ENCODE data around the gene COQ9. TPM values are rescaled to one million over a fixed set of nuclear protein-coding genes. Genes with fewer than 3 reads are reported as not detected.

Gene COQ9
- total RNA-seq, 1 experiment from 2014 or later = 62.7 TPM

GRCh38 chr16:57477531-57478202, 30.4 kb downstream of the COQ9 start:
- 0 out of 2 replicates have a peak overlapping the region, but pooled peaks have one; percentile 14 for H3K27ac ChIP-seq (ENCODE audit: low read depth, low read length)
- peaks cover 0 to 6% of the 10 kb centered on the region in 2 experiments; a peak in 1 of 4 replicates for H3K36me3 ChIP-seq (ENCODE audit: control insufficient read depth in 1 of 2, insufficient read depth in 2 of 2, low read length in 2 of 2)
- peaks cover 19 to 31% of the 10 kb centered on the region in 2 experiments; a peak in 3 of 4 replicates for H3K4me1 ChIP-seq (ENCODE audit: control insufficient read depth in 1 of 2, insufficient read depth in 2 of 2, low read length in 2 of 2)
- no peaks in the 10 kb centered on the region for H3K9me2 ChIP-seq (ENCODE audit: insufficient read depth)
- no peak for DNase-seq (ENCODE audit: low read depth, low spot score)
- no peak overlapping the region for H3K4me3 ChIP-seq (replicated peaks in 1 of 2; ENCODE audit: low read depth in 1 of 2, low read length in 2 of 2)
- no peak for TF ChIP-seq CEBPB (IDR thresholded peaks at IDR 0.05; ENCODE audit: low read depth)
- H3K27me3 ChIP-seq (ENCODE audit: insufficient read depth, low read length) = no peaks in the 10 kb centered on the region
- CTCF ChIA-PET = no interaction called here
- H4K20me1 ChIP-seq (ENCODE audit: insufficient read depth) = no peaks in the 10 kb centered on the region
- H3K9ac ChIP-seq (ENCODE audit: low read length) = no peak overlapping the region
- no peak overlapping the region for H2AFZ ChIP-seq (ENCODE audit: low read depth, low read length, poor library complexity, severe bottlenecking)
- no peak for ATAC-seq
- POLR2A ChIA-PET = no interaction called here
- H3K9me3 ChIP-seq (ENCODE audit: control insufficient read depth in 1 of 2, insufficient read depth in 1 of 2, low read depth in 1 of 2, low read length in 2 of 2) = no peaks in the 10 kb centered on the region
- H3K79me2 ChIP-seq (ENCODE audit: insufficient read depth, low read length) = no peaks in the 10 kb centered on the region
- no peak overlapping the region for H3K4me2 ChIP-seq (ENCODE audit: low read length)
- no TSS peak for BruUV-seq (replicated peaks)
- RAD21 ChIA-PET (ENCODE audit: low non-redundant PET in 1 of 2, low total read pairs in 2 of 2, uncharacterized antibody in 2 of 2, unreplicated experiment in 2 of 2) = no interaction called here
- intact Hi-C loops (cut with micrococcal nuclease) = no loop called here

- H3K9ac ChIP-seq (ENCODE audit: low read length) = no peak overlapping the region
- no TSS peak for BruUV-seq (replicated peaks)
Measured at GRCh38 chr16:57478396-57479204, 31.3 kb downstream of the COQ9 start.

More at GRCh38 chr16:57478396-57479204, 31.3 kb downstream of the COQ9 start:
- ChIA-PET CTCF (no interaction called here), RAD21 (ENCODE audit: low non-redundant PET in 1 of 2, low total read pairs in 2 of 2, uncharacterized antibody in 2 of 2, unreplicated experiment in 2 of 2) (no interaction called here), POLR2A (no interaction called here)
- Histone ChIP-seq H3K4me3 (replicated peaks in 1 of 2; ENCODE audit: low read depth in 1 of 2, low read length in 2 of 2) (no peak overlapping the region), H4K20me1 (ENCODE audit: insufficient read depth) (no peaks in the 10 kb centered on the region), H3K36me3 (ENCODE audit: control insufficient read depth in 1 of 2, insufficient read depth in 2 of 2, low read length in 2 of 2) (peaks cover 0 to 4% of the 10 kb centered on the region in 2 experiments; a peak in 1 of 4 replicates), H3K9me3 (ENCODE audit: control insufficient read depth in 1 of 2, insufficient read depth in 1 of 2, low read depth in 1 of 2, low read length in 2 of 2) (no peaks in the 10 kb centered on the region), H3K79me2 (ENCODE audit: insufficient read depth, low read length) (no peaks in the 10 kb centered on the region), H3K9me2 (ENCODE audit: insufficient read depth) (no peaks in the 10 kb centered on the region), H3K4me1 (ENCODE audit: control insufficient read depth in 1 of 2, insufficient read depth in 2 of 2, low read length in 2 of 2) (peaks cover 19 to 31% of the 10 kb centered on the region in 2 experiments; a peak in 3 of 4 replicates), H3K27ac (ENCODE audit: low read depth, low read length) (no peak overlapping the region), H3K4me2 (ENCODE audit: low read length) (no peak overlapping the region), H3K27me3 (ENCODE audit: insufficient read depth, low read length) (no peaks in the 10 kb centered on the region), H2AFZ (ENCODE audit: low read depth, low read length, poor library complexity, severe bottlenecking) (no peak overlapping the region)
- TF ChIP-seq YY1 (IDR thresholded peaks at IDR 0.05; ENCODE audit: extremely low read depth, insufficient replicate concordance, low read depth, low read length) = no peak
- no peak for TF ChIP-seq MAX (IDR thresholded peaks at IDR 0.05)
- no peak for TF ChIP-seq ATF3 (IDR thresholded peaks at IDR 0.05)
- TF ChIP-seq POLR2A (IDR thresholded peaks at IDR 0.05; ENCODE audit: borderline replicate concordance, extremely low read depth, insufficient read depth, insufficient read length) = no peak
- no peak for TF ChIP-seq SRF (IDR thresholded peaks at IDR 0.05; ENCODE audit: low read depth)
- TF ChIP-seq RAD21 (IDR thresholded peaks at IDR 0.05; ENCODE audit: low read depth) = no peak
- no peak for TF ChIP-seq SIN3A (IDR thresholded peaks at IDR 0.05; ENCODE audit: low read depth)
- TF ChIP-seq EGR1 (IDR thresholded peaks at IDR 0.05; ENCODE audit: low read depth) = no peak
- no peak for TF ChIP-seq EZH2 (IDR thresholded peaks at IDR 0.05)
- no peak for TF ChIP-seq POLR2AphosphoS5 (IDR thresholded peaks at IDR 0.05; ENCODE audit: low read depth, low read length)
- no peak for TF ChIP-seq ZNF274 (IDR thresholded peaks at IDR 0.05; ENCODE audit: low read depth, low read length)
- no peak for TF ChIP-seq ZBTB33 (IDR thresholded peaks at IDR 0.05; ENCODE audit: extremely low read depth, insufficient replicate concordance, low read length)
- no peak for TF ChIP-seq CEBPB (IDR thresholded peaks at IDR 0.05; ENCODE audit: low read depth)
- TF ChIP-seq ZFX (IDR thresholded peaks at IDR 0.05) = no peak
- intact Hi-C loops (cut with micrococcal nuclease) = no loop called here
- ATAC-seq = no peak
- no peak for DNase-seq (ENCODE audit: low read depth, low spot score)
